CD4-positive, alpha-beta T cell treated with Interleukin-17A for 1 hour (primary cell): ENCODE measurements around the gene PARK7.
"Not testable (repeated sequence)": the region's sequence is repeated elsewhere in the genome, so short reads cannot be mapped to it uniquely, and the experiment has no call there.

Source experiments
- DNase-seq: peaks from one replicate; pipeline ENCODE4 v3.0.0-alpha.2; 2020

The PARK7 gene

GRCh38 chr1:7961216-7962013, at the start of gene PARK7:
TSS of gene PARK7 (plus strand) at chr1:7961711. CDS start at chr1:7962786, 1,075 bp downstream.
- DNase-seq: peak; percentile 100

- peak; percentile 22 for DNase-seq
Observed at GRCh38 chr1:7912145-7912544, 49.4 kb upstream of the PARK7 start.

GRCh38 chr1:7912743-7913557, 48.6 kb upstream of the PARK7 start:
- no peak for DNase-seq

- DNase-seq: peak; percentile 55
Observed at GRCh38 chr1:7915826-7916500, 45.5 kb upstream of the PARK7 start.

- DNase-seq: no peak
Observed at GRCh38 chr1:7916501-7916830, 45.0 kb upstream of the PARK7 start.

GRCh38 chr1:7917971-7918370, 43.5 kb upstream of the PARK7 start:
- DNase-seq: not testable (repeated sequence)

- no peak for DNase-seq
Observed at GRCh38 chr1:7919880-7920279, 41.6 kb upstream of the PARK7 start.

GRCh38 chr1:7921796-7922195, 39.7 kb upstream of the PARK7 start:
- DNase-seq: no peak

GRCh38 chr1:7922301-7922700, 39.2 kb upstream of the PARK7 start:
- DNase-seq: no peak

- DNase-seq: not testable (repeated sequence)
Observed at GRCh38 chr1:7927061-7927460, 34.5 kb upstream of the PARK7 start.

GRCh38 chr1:7928247-7928646, 33.3 kb upstream of the PARK7 start:
- no peak for DNase-seq

- DNase-seq: peak; percentile 52
Observed at GRCh38 chr1:7929637-7930036, 31.9 kb upstream of the PARK7 start.

- DNase-seq: peak; percentile 61
Observed at GRCh38 chr1:7930645-7931445, 30.7 kb upstream of the PARK7 start.

GRCh38 chr1:7931446-7931812, 30.1 kb upstream of the PARK7 start:
- DNase-seq: no peak

GRCh38 chr1:7932524-7933138, 28.9 kb upstream of the PARK7 start:
- DNase-seq: no peak

GRCh38 chr1:7938070-7938469, 23.4 kb upstream of the PARK7 start:
- no peak for DNase-seq

- no peak for DNase-seq
Observed at GRCh38 chr1:7940034-7940433, 21.5 kb upstream of the PARK7 start.

GRCh38 chr1:7940745-7941436, 20.6 kb upstream of the PARK7 start, which contains the start of gene TNFRSF9:
TSS of gene TNFRSF9 (minus strand) at chr1:7940839. CDS start at chr1:7939994, 845 bp downstream.
- peak; percentile 75 for DNase-seq

- no peak for DNase-seq
Observed at GRCh38 chr1:7941437-7941793, 20.1 kb upstream of the PARK7 start.

- DNase-seq: peak; percentile 54
Observed at GRCh38 chr1:7942214-7942921, 19.1 kb upstream of the PARK7 start.

GRCh38 chr1:7943251-7943650, 18.3 kb upstream of the PARK7 start:
- DNase-seq: no peak
